Measurements from ENCODE around the gene GP1BB. TPM values are rescaled to one million over a fixed set of nuclear protein-coding genes. Genes with fewer than 3 reads are reported as not detected.

The GP1BB gene
- total and polyA plus RNA-seq, 10 of the 15 experiments (the other 5 are each of a cell fraction or from before 2014, with no cell fraction given) = 0.05 to 0.28 (median 0.28) TPM; not detected in 7

DNA sequence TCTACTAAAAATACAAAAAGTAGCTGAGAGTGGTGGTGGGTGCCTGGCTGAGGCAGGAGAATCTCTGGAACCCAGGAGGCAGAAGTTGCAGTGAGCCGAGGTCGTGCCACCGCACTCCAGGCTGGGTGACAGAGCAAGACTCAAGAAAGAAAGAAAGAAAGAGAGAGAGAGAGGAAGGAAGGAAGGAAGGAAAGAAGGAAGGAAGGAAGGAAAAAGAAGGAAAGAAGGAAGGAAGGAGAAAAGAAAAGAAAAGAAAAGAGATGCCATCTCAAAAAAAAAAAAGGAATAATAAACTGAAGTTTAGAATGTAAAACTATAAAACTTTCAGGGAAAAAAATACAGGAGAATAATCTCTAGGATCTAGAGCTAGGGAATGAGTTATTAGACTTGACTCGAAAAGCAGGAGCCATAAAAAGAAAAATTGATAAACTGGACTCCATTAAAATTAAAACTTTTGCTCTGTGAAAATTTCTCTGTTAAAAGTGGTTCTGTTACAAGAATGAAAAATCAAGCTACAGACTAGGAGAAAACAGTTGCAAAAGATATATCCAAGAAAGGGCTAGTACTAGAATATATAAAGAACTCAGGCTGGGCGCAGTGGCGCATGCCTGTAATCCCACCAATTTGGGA is 22.4 kb upstream of the GP1BB start:
- ChIA-PET POLR2A (no interaction called here), SMC1A (ENCODE audit: uncharacterized antibody, unreplicated experiment) (no interaction called here), RAD21 (ENCODE audit: unreplicated experiment) (no interaction called here), CTCF (interaction anchor here (0.6 kb wide), 1 partner anchor 258 kb away, joined by 4 read pairs; no protein-coding TSS in a partner anchor)
- Histone ChIP-seq H3K9me3 (replicated peaks; ENCODE audit: control insufficient read depth, insufficient read depth, low read length) (no peaks in the 10 kb centered on the region), H3K4me1 (ENCODE audit: control insufficient read depth, insufficient read depth, low read length) (no peaks in the 10 kb centered on the region), H4K20me1 (ENCODE audit: control insufficient read depth, insufficient read depth) (no peaks in the 10 kb centered on the region), H3K79me2 (ENCODE audit: control insufficient read depth, insufficient read depth, low read length) (no peaks in the 10 kb centered on the region), H3K9ac (ENCODE audit: control insufficient read depth, insufficient read depth, low read length) (no peak overlapping the region), H3K4me2 (ENCODE audit: control insufficient read depth, insufficient read depth) (no peak overlapping the region), H3K36me3 (ENCODE audit: control insufficient read depth in 2 of 2, insufficient read depth in 2 of 2, low read length in 1 of 2) (no peaks in the 10 kb centered on the region), H3K4me3 (no peak overlapping the region), H3K27me3 (replicated peaks in 1 of 2; ENCODE audit: control insufficient read depth in 2 of 2, insufficient read depth in 2 of 2, low read length in 1 of 2) (no peaks in the 10 kb centered on the region), H3K27ac (ENCODE audit: control insufficient read depth, insufficient read depth) (no peak overlapping the region), H2AFZ (ENCODE audit: control insufficient read depth, low read depth, low read length) (no peak overlapping the region)
- 70% methylated on average over 6 of the region's 6 CpGs for WGBS (ENCODE audit: insufficient coverage, insufficient replicate concordance, low lambda C conversion rate, missing lambda C conversion rate)
- FAIRE-seq (no peak), ATAC-seq (no peak), DNase-seq (ENCODE audit: low read depth, low spot score) (no peak)
- in situ Hi-C loops (cut with MboI) (no loop called here), intact Hi-C loops (cut with micrococcal nuclease; ENCODE audit: unreplicated experiment) (no loop called here)
- no TSS peak for BruUV-seq (replicated peaks)
- TF ChIP-seq NR2F1 (conservative IDR thresholded peaks at IDR 0.05) (no peak), SPI1 (IDR thresholded peaks at IDR 0.05; ENCODE audit: borderline replicate concordance, insufficient read depth, low read depth, low read length) (no peak), TAF1 (IDR thresholded peaks at IDR 0.05; ENCODE audit: borderline replicate concordance, low read depth, low read length) (no peak), MTA2 (IDR thresholded peaks at IDR 0.05; ENCODE audit: low read depth) (no peak), TCF3 (IDR thresholded peaks at IDR 0.05; ENCODE audit: borderline replicate concordance, insufficient read depth, low read depth, low read length) (no peak), IRF5 (IDR thresholded peaks at IDR 0.05; ENCODE audit: borderline replicate concordance) (no peak), ESRRA (IDR thresholded peaks at IDR 0.05; ENCODE audit: low read length) (no peak), HSF1 (IDR thresholded peaks at IDR 0.05; ENCODE audit: low read depth, low read length) (no peak), ZNF24 (IDR thresholded peaks at IDR 0.05) (no peak), YBX1 (IDR thresholded peaks at IDR 0.05) (no peak), PAX5 (IDR thresholded peaks at IDR 0.05; ENCODE audit: borderline replicate concordance, low read depth, low read length) (no peak), EGR1 (IDR thresholded peaks at IDR 0.05; ENCODE audit: borderline replicate concordance in 1 of 2, low read depth in 2 of 2, low read length in 2 of 2) (no peak), NFYB (IDR thresholded peaks at IDR 0.05; ENCODE audit: insufficient read depth, low read depth, low read length) (no peak)
- TF ChIP-seq, protein P1, sequence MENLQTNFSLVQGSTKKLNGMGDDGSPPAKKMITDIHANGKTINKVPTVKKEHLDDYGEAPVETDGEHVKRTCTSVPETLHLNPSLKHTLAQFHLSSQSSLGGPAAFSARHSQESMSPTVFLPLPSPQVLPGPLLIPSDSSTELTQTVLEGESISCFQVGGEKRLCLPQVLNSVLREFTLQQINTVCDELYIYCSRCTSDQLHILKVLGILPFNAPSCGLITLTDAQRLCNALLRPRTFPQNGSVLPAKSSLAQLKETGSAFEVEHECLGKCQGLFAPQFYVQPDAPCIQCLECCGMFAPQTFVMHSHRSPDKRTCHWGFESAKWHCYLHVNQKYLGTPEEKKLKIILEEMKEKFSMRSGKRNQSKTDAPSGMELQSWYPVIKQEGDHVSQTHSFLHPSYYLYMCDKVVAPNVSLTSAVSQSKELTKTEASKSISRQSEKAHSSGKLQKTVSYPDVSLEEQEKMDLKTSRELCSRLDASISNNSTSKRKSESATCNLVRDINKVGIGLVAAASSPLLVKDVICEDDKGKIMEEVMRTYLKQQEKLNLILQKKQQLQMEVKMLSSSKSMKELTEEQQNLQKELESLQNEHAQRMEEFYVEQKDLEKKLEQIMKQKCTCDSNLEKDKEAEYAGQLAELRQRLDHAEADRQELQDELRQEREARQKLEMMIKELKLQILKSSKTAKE (IDR thresholded peaks at IDR 0.05; ENCODE audit: low read depth, poor library complexity, severe bottlenecking) = no peak
- TF ChIP-seq, protein P2, sequence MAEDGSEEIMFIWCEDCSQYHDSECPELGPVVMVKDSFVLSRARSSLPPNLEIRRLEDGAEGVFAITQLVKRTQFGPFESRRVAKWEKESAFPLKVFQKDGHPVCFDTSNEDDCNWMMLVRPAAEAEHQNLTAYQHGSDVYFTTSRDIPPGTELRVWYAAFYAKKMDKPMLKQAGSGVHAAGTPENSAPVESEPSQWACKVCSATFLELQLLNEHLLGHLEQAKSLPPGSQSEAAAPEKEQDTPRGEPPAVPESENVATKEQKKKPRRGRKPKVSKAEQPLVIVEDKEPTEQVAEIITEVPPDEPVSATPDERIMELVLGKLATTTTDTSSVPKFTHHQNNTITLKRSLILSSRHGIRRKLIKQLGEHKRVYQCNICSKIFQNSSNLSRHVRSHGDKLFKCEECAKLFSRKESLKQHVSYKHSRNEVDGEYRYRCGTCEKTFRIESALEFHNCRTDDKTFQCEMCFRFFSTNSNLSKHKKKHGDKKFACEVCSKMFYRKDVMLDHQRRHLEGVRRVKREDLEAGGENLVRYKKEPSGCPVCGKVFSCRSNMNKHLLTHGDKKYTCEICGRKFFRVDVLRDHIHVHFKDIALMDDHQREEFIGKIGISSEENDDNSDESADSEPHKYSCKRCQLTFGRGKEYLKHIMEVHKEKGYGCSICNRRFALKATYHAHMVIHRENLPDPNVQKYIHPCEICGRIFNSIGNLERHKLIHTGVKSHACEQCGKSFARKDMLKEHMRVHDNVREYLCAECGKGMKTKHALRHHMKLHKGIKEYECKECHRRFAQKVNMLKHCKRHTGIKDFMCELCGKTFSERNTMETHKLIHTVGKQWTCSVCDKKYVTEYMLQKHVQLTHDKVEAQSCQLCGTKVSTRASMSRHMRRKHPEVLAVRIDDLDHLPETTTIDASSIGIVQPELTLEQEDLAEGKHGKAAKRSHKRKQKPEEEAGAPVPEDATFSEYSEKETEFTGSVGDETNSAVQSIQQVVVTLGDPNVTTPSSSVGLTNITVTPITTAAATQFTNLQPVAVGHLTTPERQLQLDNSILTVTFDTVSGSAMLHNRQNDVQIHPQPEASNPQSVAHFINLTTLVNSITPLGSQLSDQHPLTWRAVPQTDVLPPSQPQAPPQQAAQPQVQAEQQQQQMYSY (CRISPR knock-in tag; IDR thresholded peaks at IDR 0.05) = no peak
